K562 (cell line): ENCODE data around the gene RNF135. TPM values are rescaled to one million over a fixed set of nuclear protein-coding genes. Genes with fewer than 3 reads are reported as not detected.

ENCODE experiments used
- ATAC-seq: fragments of 200-7000 bp; cut with Tn5 transposase; 3 replicates; pipeline ENCODE4 v1.9.1; 2020; ENCODE audit warnings: moderate library complexity
- BruUV-seq: library from RNA; stranded (reverse); fragments of 400-500 nt; replicated peaks from 2 replicates; lab custom pipeline; 2021; lab: Mats Ljungman, UMichigan
- CTCF ChIA-PET: fragments of 300-600 bp; formaldehyde crosslinking; extraction: SDS; loops from one replicate; lab custom pipeline; 2021; ENCODE audit warnings: low intra/inter-chr PET ratio; lab: Yijun Ruan, JAX
- POLR2A ChIA-PET: fragments of 300-600, 350-650 bp; sonication (Branson Sonifier 250); formaldehyde crosslinking; extraction: SDS; loops from one replicate; lab custom pipeline; 2021; ENCODE audit warnings: antibody characterized with exemption, inconsistent platforms; lab: Yijun Ruan, JAX
- DNase-seq, 4 experiments: peaks; one replicate each; pipeline versions ENCODE4 v3.0.0 to v3.0.0-alpha.2; 2011 to 2018; ENCODE audit warnings: low spot score in 3 of 4, mixed read lengths in 3 of 4; ENCODE audit errors: extremely low read depth in 1 of 4
- FAIRE-seq: peaks from 2 replicates; lab custom pipeline; 2011; peaks lifted over from hg19 to GRCh38; lab: Jason Lieb, UNC
- H2AFZ ChIP-seq: 2 replicates; pipeline ENCODE4 v1.6.0; 2011; ENCODE audit warnings: low read depth, low read length, control low read depth, inconsistent platforms
- H3K27ac ChIP-seq: fragments of 200-600 bp; 3 replicates; pipeline ENCODE4 v1.8.0; 2011; ENCODE audit warnings: low read depth, mild to moderate bottlenecking, control low read depth, inconsistent platforms, low read length, moderate library complexity, mixed read lengths; ENCODE audit errors: extremely low read depth
- H3K27me3 ChIP-seq, 2 experiments: fragments of 300-600 bp in 1 of 2; 2 replicates in 1 of 2; 3 replicates in 1 of 2; pipeline versions ENCODE4 v1.6.0 to v1.8.0; 2011; ENCODE audit warnings: inconsistent platforms in 2 of 2, low read length in 2 of 2, mild to moderate bottlenecking in 1 of 2, mixed read lengths in 1 of 2, moderate library complexity in 1 of 2; ENCODE audit not compliant: control insufficient read depth in 2 of 2, insufficient read depth in 2 of 2
- H3K36me3 ChIP-seq: fragments of 300-600 bp; 3 replicates; pipeline ENCODE4 v1.8.0; 2011; ENCODE audit warnings: mild to moderate bottlenecking, low read length, inconsistent platforms; ENCODE audit not compliant: control insufficient read depth, insufficient read depth
- H3K4me1 ChIP-seq, 2 experiments: fragments of 200-600 bp in 1 of 2; replicated peaks in 1 of 2; 2 replicates in 1 of 2; 3 replicates in 1 of 2; pipeline versions ENCODE4 v1.5.1 to v1.8.0; 2011; ENCODE audit warnings: inconsistent platforms in 2 of 2, low read length in 2 of 2, mild to moderate bottlenecking in 1 of 2, mixed read lengths in 1 of 2, moderate library complexity in 1 of 2; ENCODE audit not compliant: control insufficient read depth in 2 of 2, insufficient read depth in 2 of 2
- H3K4me2 ChIP-seq: 2 replicates; pipeline ENCODE4 v1.6.1; 2011; ENCODE audit warnings: low read length, control low read depth, inconsistent platforms, mixed read lengths; ENCODE audit not compliant: insufficient read depth
- H3K4me3 ChIP-seq: fragments of 200-600 bp; sonication (generic), shearing (Covaris generic); 2 replicates; pipeline ENCODE4 v1.5.1; 2016; ENCODE audit warnings: control low read depth, inconsistent platforms
- H3K79me2 ChIP-seq: fragments of 200-600 bp; 3 replicates; pipeline ENCODE4 v1.8.0; 2011; ENCODE audit warnings: low read length, inconsistent platforms; ENCODE audit not compliant: control insufficient read depth, insufficient read depth
- H3K9ac ChIP-seq, 2 experiments: 2 replicates each; pipeline versions ENCODE4 v1.6.0 to v1.6.1; 2011; ENCODE audit warnings: low read depth in 2 of 2, low read length in 2 of 2, control low read depth in 1 of 2, inconsistent platforms in 1 of 2, mild to moderate bottlenecking in 1 of 2, mixed read lengths in 1 of 2; ENCODE audit not compliant: insufficient read depth in 1 of 2
- H3K9me1 ChIP-seq: one replicate; pipeline ENCODE4 v1.6.0; 2011; ENCODE audit warnings: inconsistent platforms, mild to moderate bottlenecking, low read length, moderate library complexity; ENCODE audit not compliant: control insufficient read depth, insufficient read depth
- H3K9me3 ChIP-seq: replicated peaks from 2 replicates; pipeline ENCODE4 v1.5.1; 2011; ENCODE audit warnings: low read depth, low read length, inconsistent platforms; ENCODE audit not compliant: control insufficient read depth, insufficient read depth
- H4K20me1 ChIP-seq: replicated peaks from 2 replicates; pipeline ENCODE4 v1.6.1; 2011; ENCODE audit warnings: low read length, inconsistent platforms, mixed read lengths; ENCODE audit not compliant: control insufficient read depth, insufficient read depth
- CTCF ChIP-seq, 3 experiments: IDR thresholded peaks in 2 of 3; conservative IDR thresholded peaks in 1 of 3; 2 replicates each; pipeline ENCODE4 v1.5.1; 2011 to 2012; ENCODE audit warnings: low read length in 3 of 3, mild to moderate bottlenecking in 3 of 3, control low read depth in 2 of 3, improper control_type of control experiment in 1 of 3, inconsistent platforms in 1 of 3, low read depth in 1 of 3, mixed read lengths in 1 of 3, moderate library complexity in 1 of 3; ENCODE audit not compliant: insufficient read depth in 2 of 3
- RAD21 ChIP-seq, 2 experiments: fragments of 250-450 bp in 1 of 2; fragments of 450-650 bp in 1 of 2; sonication (Bioruptor Pico) in 1 of 2; formaldehyde crosslinking in 1 of 2; IDR thresholded peaks in 1 of 2; conservative IDR thresholded peaks in 1 of 2; 2 replicates each; pipeline versions ENCODE4 v1.4.0 to v1.8.0; 2020 to 2022; ENCODE audit warnings: mild to moderate bottlenecking in 2 of 2, moderate library complexity in 1 of 2
- REST ChIP-seq, 2 experiments: fragments of 450-650 bp; formaldehyde crosslinking in 1 of 2; IDR thresholded peaks; 2 replicates each; pipeline versions ENCODE4 v1.4.0 to v1.6.1; 2014 to 2020; ENCODE audit warnings: mild to moderate bottlenecking in 2 of 2, borderline replicate concordance in 1 of 2, low read depth in 1 of 2
- WGBS: fragments of 100-300 bp; shearing (Covaris generic); methylation state at CpG from one replicate; pipeline ENCODE4 v1.1.6; 2016; ENCODE audit warnings: low coverage, mixed read lengths; ENCODE audit not compliant: insufficient coverage; ENCODE audit errors: missing lambda C conversion rate; 5-methylcytosine and 5-hydroxymethylcytosine counted together
- in situ Hi-C: fragments of 300-500 bp; cut with MboI; formaldehyde crosslinking; loops from 4 replicates; pipeline ENCODE4 v1.15.0; 2018; ENCODE audit warnings: inconsistent platforms, mixed read lengths
- intact Hi-C: fragments of 100-400 bp; cut with micrococcal nuclease; formaldehyde crosslinking; loops from 2 replicates; pipeline ENCODE4 v1.14.2; 2022
- polyA plus RNA-seq, 8 experiments: library from polyadenylated mRNA; depleted of rRNA in 4 of 8; stranded (reverse) in 5 of 8; unstranded in 3 of 8; fragments of >200 nt; fragmentation: Nextera tagmentation in 2 of 8; fragmentation: Illumina TruSeq in 1 of 8; extraction: Ambion mirVana in 2 of 8; extraction: Trizol in 1 of 8; gene quantifications; 2 replicates each; pipeline versions ENCODE4 v1.2.1 to v1.2.3, GENCODE V29; 2011 to 2014; ENCODE audit warnings: inconsistent platforms in 1 of 8, missing spikeins in 1 of 8
- total RNA-seq, 7 experiments: library from RNA; depleted of rRNA in 6 of 7; stranded (reverse); fragments of >200 nt in 6 of 7; fragmentation: Illumina TruSeq in 2 of 7; extraction: Trizol in 2 of 7; gene quantifications; 2 replicates each; pipeline versions ENCODE4 v1.2.1 to v1.2.3, GENCODE V29; 2011 to 2021; ENCODE audit warnings: low replicate concordance in 1 of 7
- TF ChIP-seq, protein P1 (sequence below): fragments of 450-650 bp; IDR thresholded peaks from 2 replicates; pipeline ENCODE4 v1.6.1; 2018; ENCODE audit warnings: mild to moderate bottlenecking, low read depth; ENCODE audit not compliant: partially characterized antibody

RNF135 gene
- total and polyA plus RNA-seq, 9 of the 15 experiments (the other 6 are each of a cell fraction or from before 2014, with no cell fraction given) = 0.08 TPM; not detected in 8

DNA sequence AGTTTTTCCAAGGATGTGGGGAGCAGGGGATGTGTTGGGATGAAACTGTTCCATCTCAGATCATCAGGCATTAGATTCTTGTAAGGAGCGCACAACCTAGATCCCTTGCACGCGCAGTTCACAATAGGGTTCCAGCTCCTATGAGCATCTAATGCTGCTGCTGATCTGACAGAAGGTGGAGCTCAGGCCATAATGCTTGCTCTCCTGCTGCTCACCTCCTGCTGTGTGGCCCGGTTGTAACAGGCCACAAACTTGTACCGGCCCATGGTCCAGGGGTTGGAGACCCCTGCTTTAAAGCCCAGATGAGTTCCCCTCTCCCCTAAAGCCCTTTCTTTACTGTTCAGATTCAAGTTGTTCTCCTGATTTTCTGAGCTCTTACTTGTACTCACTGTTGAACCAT lies 44.8 kb downstream of the RNF135 start:
- ChIA-PET POLR2A (interaction anchor here (1.0 kb wide), 1 partner anchor 39 kb away, joined by 3 read pairs; no protein-coding TSS in a partner anchor), CTCF (interaction anchor here (1.2 to 1.3 kb wide), 2 partner anchors 201 to 357 kb away, joined by 4 read pairs; no protein-coding TSS in a partner anchor)
- H3K9me1 ChIP-seq = no peaks in the 10 kb centered on the region

More for the DNA sequence above, 44.8 kb downstream of the RNF135 start:
- DNase-seq (peak in 1 of 4 experiments; percentile 34), ATAC-seq (peak; percentile 78), FAIRE-seq (peak; percentile 29)
- BruUV-seq = no TSS peak
- Histone ChIP-seq H3K27me3 (no peaks in the 10 kb centered on the region), H3K79me2 (no peaks in the 10 kb centered on the region), H4K20me1 (no peaks in the 10 kb centered on the region), H3K4me1 (no peaks in the 10 kb centered on the region), H3K9me3 (0 out of 2 replicates have a peak, but pooled peaks cover 2% of the 10 kb centered on the region), H3K4me3 (no peak overlapping the region), H3K9ac (no peak overlapping the region; a peak in 1 of 4 replicates), H3K27ac (no peak overlapping the region), H2AFZ (peak overlapping the region; percentile 44), H3K4me2 (no peak overlapping the region), H3K36me3 (no peaks in the 10 kb centered on the region)
- intact Hi-C loops = loop anchor here (1.0 to 5.0 kb wide), 3 partner anchors 201 to 502 kb away; no protein-coding TSS in a partner anchor
- TF ChIP-seq RAD21 (CRISPR knock-in tag; conservative IDR thresholded peaks at IDR 0.05 in 1 of 2, IDR thresholded peaks at IDR 0.05 in 1 of 2) (peak; percentile 26 to 79; a peak in 3 of 4 replicates), CTCF (IDR thresholded peaks at IDR 0.05 in 2 of 3, conservative IDR thresholded peaks at IDR 0.05 in 1 of 3; ENCODE audit: insufficient read depth in 2 of 3, low read depth in 1 of 3, low read length in 3 of 3) (peak in 2 of 3 experiments; percentile 27 to 49; a peak in 3 of 6 replicates), REST (IDR thresholded peaks at IDR 0.05; ENCODE audit: borderline replicate concordance) (peak; percentile 81), REST (CRISPR knock-in tag; IDR thresholded peaks at IDR 0.05; ENCODE audit: low read depth) (no peak)
- TF ChIP-seq, protein P1, sequence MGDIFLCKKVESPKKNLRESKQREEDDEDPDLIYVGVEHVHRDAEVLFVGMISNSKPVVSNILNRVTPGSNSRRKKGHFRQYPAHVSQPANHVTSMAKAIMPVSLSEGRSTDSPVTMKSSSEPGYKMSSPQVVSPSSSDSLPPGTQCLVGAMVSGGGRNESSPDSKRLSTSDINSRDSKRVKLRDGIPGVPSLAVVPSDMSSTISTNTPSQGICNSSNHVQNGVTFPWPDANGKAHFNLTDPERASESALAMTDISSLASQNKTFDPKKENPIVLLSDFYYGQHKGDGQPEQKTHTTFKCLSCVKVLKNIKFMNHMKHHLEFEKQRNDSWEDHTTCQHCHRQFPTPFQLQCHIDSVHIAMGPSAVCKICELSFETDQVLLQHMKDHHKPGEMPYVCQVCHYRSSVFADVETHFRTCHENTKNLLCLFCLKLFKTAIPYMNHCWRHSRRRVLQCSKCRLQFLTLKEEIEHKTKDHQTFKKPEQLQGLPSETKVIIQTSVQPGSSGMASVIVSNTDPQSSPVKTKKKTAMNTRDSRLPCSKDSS = no peak
- 47% methylated on average over 5 of the region's 5 CpGs for WGBS
- in situ Hi-C loops = loop anchor here (10.0 kb wide), 2 partner anchors 369 to 489 kb away; no protein-coding TSS in a partner anchor
